Measurements from ENCODE around the gene C1QL3.

C1QL3 gene

GRCh38 chr10:16491933-16492332 lies 29.7 kb downstream of the C1QL3 start:
- no peak for DNase-seq

GRCh38 chr10:16490511-16490910 lies 31.2 kb downstream of the C1QL3 start:
- DNase-seq = no peak

- DNase-seq = no peak
Observed at GRCh38 chr10:16483241-16483917, 38.3 kb downstream of the C1QL3 start.

GRCh38 chr10:16481052-16481728 lies 40.5 kb downstream of the C1QL3 start:
- no peak for DNase-seq

- DNase-seq = no peak
Observed at GRCh38 chr10:16478801-16479200, 42.9 kb downstream of the C1QL3 start.

GRCh38 chr10:16477757-16478156 lies 43.9 kb downstream of the C1QL3 start:
- DNase-seq = no peak

GRCh38 chr10:16472828-16473227 lies 48.9 kb downstream of the C1QL3 start:
- no peak for DNase-seq

GRCh38 chr10:16470747-16471146 lies 50.9 kb downstream of the C1QL3 start:
- peak; percentile 34 for DNase-seq

GRCh38 chr10:16466001-16466400 lies 55.7 kb downstream of the C1QL3 start:
- no peak for DNase-seq
